ENCODE results near the gene ATXN7L1. TPM values are rescaled to one million over a fixed set of nuclear protein-coding genes. Genes with fewer than 3 reads are reported as not detected.

Gene ATXN7L1
- total RNA-seq, 1 experiment from 2014 or later = 24.3 TPM

DNA sequence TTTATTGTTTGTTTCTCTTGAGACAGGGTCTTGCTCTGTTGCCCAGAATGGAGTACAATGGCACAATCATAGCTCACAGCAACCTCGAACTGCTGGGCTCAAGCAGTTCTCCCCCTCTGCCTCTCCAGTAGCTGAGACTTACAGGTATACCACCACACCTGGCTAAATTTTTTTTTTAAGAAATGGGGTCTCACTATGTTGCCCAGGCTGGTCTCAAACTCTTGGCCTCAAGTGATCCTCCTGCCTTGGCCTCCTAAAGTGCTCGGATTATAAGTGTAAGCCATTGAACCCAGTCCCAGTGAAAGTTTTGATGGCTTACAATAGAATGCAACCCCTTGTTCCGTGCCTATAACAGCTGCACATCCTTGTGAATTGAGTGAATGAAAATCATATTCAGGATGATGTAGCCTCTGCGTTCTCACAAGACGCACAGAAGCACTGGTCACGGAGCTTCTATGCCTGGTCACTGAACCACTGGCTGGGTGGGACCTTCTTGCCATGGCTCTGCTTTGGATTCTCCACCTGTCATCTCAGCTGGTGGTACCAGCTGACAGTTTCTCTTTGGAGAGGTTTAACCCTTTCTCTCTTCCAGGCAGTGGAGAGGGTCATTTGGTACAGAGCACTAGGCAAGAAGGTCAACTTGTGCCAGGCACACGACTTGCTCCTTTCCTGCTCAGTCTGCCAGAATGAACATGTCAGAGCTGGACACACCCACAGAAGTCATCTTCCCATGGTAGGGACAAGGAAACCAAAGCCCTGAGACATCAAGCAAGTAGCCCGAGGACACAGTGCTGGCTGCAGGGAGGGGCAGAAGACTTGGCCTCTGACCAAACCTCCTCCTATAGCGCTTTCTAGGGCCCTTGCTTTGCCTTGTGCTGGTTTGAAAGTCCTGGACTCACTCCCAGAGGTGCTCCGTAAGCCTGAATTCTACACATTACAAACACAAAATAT lies 89.6 kb downstream of the ATXN7L1 start:
- H4K5ac ChIP-seq (ENCODE audit: insufficient read length, low read depth, low read length) = no peak overlapping the region
- no CpG with 5 or more reads among the region's 10 CpGs for WGBS (ENCODE audit: extremely low coverage, insufficient read length, low lambda C conversion rate)
- no peak overlapping the region for H2BK5ac ChIP-seq (ENCODE audit: insufficient read length, low read length)
- no peaks in the 10 kb centered on the region; a peak in 1 of 5 replicates for H3K9me3 Mint-ChIP-seq
- H3T11ph ChIP-seq (ENCODE audit: low read length) = no peak overlapping the region
- no peak overlapping the region for H2AFZ ChIP-seq (ENCODE audit: low read length)
- H4K20me1 ChIP-seq (ENCODE audit: control insufficient read depth, insufficient read depth, insufficient read length) = no peaks in the 10 kb centered on the region
- no peak overlapping the region for H3K27ac Mint-ChIP-seq
- H2BK20ac ChIP-seq (ENCODE audit: low read depth, low read length, poor library complexity, severe bottlenecking) = no peak overlapping the region
- no peaks in the 10 kb centered on the region for H3K27me3 ChIP-seq (ENCODE audit: insufficient read depth, low read length)
- no peaks in the 10 kb centered on the region for H3K23me2 ChIP-seq (ENCODE audit: insufficient read length, low read depth, low read length, poor library complexity, severe bottlenecking)
- no peak overlapping the region for H3K4me3 Mint-ChIP-seq
- no peak overlapping the region for H4K91ac ChIP-seq (ENCODE audit: insufficient read length, low read depth, low read length)
- no peak overlapping the region for H3K9ac ChIP-seq (ENCODE audit: extremely low read depth, insufficient read length, low read length)
- no peaks in the 10 kb centered on the region for H3K27me3 Mint-ChIP-seq (ENCODE audit: low read depth)
- no peak overlapping the region for H3K4ac ChIP-seq (ENCODE audit: low read depth, low read length)
- no peak overlapping the region for H3K56ac ChIP-seq (ENCODE audit: insufficient read length, low read depth, low read length)
- H4K8ac ChIP-seq (replicated peaks; ENCODE audit: insufficient read length, low read depth, low read length) = no peak overlapping the region
- H2BK120ac ChIP-seq (ENCODE audit: low read depth, low read length, poor library complexity, severe bottlenecking) = no peak overlapping the region
- no peak for DNase-seq
- no peaks in the 10 kb centered on the region for H3K79me2 ChIP-seq (ENCODE audit: insufficient read depth, low read length)
- H3K4me1 ChIP-seq (ENCODE audit: insufficient read depth, low read length) = no peaks in the 10 kb centered on the region
- H3K18ac ChIP-seq (ENCODE audit: insufficient read length, low read depth, low read length) = no peak overlapping the region
- H3K27ac ChIP-seq (ENCODE audit: insufficient read length, low read depth, low read length) = no peak overlapping the region
- H2BK15ac ChIP-seq (ENCODE audit: low read depth, low read length) = no peak overlapping the region
- no peaks in the 10 kb centered on the region for H3K9me3 ChIP-seq (ENCODE audit: control insufficient read depth, low read depth, low read length)
- peaks cover 13 to 18% of the 10 kb centered on the region in 2 experiments for H3K4me1 Mint-ChIP-seq
- H3K14ac ChIP-seq (ENCODE audit: insufficient read depth, low read length) = no peak overlapping the region
- no peak overlapping the region for H3K4me2 ChIP-seq (ENCODE audit: insufficient read depth, insufficient read length, low read length)
- TF ChIP-seq, protein P1, sequence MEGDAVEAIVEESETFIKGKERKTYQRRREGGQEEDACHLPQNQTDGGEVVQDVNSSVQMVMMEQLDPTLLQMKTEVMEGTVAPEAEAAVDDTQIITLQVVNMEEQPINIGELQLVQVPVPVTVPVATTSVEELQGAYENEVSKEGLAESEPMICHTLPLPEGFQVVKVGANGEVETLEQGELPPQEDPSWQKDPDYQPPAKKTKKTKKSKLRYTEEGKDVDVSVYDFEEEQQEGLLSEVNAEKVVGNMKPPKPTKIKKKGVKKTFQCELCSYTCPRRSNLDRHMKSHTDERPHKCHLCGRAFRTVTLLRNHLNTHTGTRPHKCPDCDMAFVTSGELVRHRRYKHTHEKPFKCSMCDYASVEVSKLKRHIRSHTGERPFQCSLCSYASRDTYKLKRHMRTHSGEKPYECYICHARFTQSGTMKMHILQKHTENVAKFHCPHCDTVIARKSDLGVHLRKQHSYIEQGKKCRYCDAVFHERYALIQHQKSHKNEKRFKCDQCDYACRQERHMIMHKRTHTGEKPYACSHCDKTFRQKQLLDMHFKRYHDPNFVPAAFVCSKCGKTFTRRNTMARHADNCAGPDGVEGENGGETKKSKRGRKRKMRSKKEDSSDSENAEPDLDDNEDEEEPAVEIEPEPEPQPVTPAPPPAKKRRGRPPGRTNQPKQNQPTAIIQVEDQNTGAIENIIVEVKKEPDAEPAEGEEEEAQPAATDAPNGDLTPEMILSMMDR (conservative IDR thresholded peaks at IDR 0.05) = no peak
- H2AK5ac ChIP-seq (ENCODE audit: insufficient read length, low read length) = no peak overlapping the region
- H3K79me1 ChIP-seq (ENCODE audit: insufficient read depth, low read depth, low read length, poor library complexity, severe bottlenecking) = no peaks in the 10 kb centered on the region
- no peak overlapping the region for H2BK12ac ChIP-seq (ENCODE audit: insufficient read length, low read depth, low read length)
- peaks cover 0 to 5% (median under 1%) of the 10 kb centered on the region in 3 experiments; a peak in 4 of 7 replicates for H3K36me3 Mint-ChIP-seq (ENCODE audit: insufficient read depth in 1 of 3, low read depth in 3 of 3)
- no peak overlapping the region for H3K23ac ChIP-seq (ENCODE audit: insufficient read length, low read depth, low read length)
